Panc1 (cell line): ENCODE results near the gene FPR2. TPM values are rescaled to one million over a fixed set of nuclear protein-coding genes. Genes with fewer than 3 reads are reported as not detected.
"Not testable (repeated sequence)": the region's sequence is repeated elsewhere in the genome, so short reads cannot be mapped to it uniquely, and the experiment has no call there.

Source experiments
- ATAC-seq: fragments of 200-7000 bp; cut with Tn5 transposase; 2 replicates; pipeline ENCODE4 v1.9.1; 2020; ENCODE audit warnings: mild to moderate bottlenecking, moderate library complexity
- BruUV-seq: library from RNA; stranded (reverse); fragments of 400-500 nt; replicated peaks from 2 replicates; lab custom pipeline; 2021; lab: Mats Ljungman, UMichigan
- CTCF ChIA-PET: fragments of 300-600 bp; sonication (Branson Sonifier 250); formaldehyde crosslinking; loops from one replicate; lab custom pipeline; 2022; ENCODE audit warnings: antibody characterized with exemption; lab: Charles Lee
- POLR2A ChIA-PET: fragments of 300-600 bp; sonication (Branson Sonifier 250); formaldehyde crosslinking; loops from one replicate; lab custom pipeline; 2022; ENCODE audit warnings: antibody characterized with exemption; lab: Charles Lee
- DNase-seq: peaks from one replicate; pipeline ENCODE4 v3.0.0-alpha.2; 2010; ENCODE audit warnings: low read depth, low spot score
- H3K27ac ChIP-seq: 2 replicates; pipeline ENCODE4 v1.5.1; 2011; ENCODE audit warnings: mild to moderate bottlenecking, low read length, inconsistent platforms
- H3K27me3 ChIP-seq: fragments of 200-500 bp; sonication (Bioruptor generic); 2 replicates; pipeline ENCODE4 v1.6.0; 2014; ENCODE audit warnings: low read length, inconsistent platforms; ENCODE audit not compliant: control insufficient read depth, insufficient read depth
- H3K36me3 ChIP-seq: fragments of 200-500 bp; sonication (Bioruptor generic); 2 replicates; pipeline ENCODE4 v1.5.1; 2014; ENCODE audit warnings: inconsistent platforms, mild to moderate bottlenecking, low read length, moderate library complexity; ENCODE audit not compliant: control insufficient read depth, insufficient read depth
- H3K4me1 ChIP-seq: 2 replicates; pipeline ENCODE4 v1.5.1; 2011; ENCODE audit warnings: inconsistent platforms, mild to moderate bottlenecking, low read length, moderate library complexity; ENCODE audit not compliant: control insufficient read depth, insufficient read depth
- H3K4me3 ChIP-seq, 2 experiments: 2 replicates each; pipeline ENCODE4 v1.5.1; 2011 to 2012; ENCODE audit warnings: low read depth in 2 of 2, low read length in 2 of 2, mild to moderate bottlenecking in 2 of 2, inconsistent platforms in 1 of 2, moderate library complexity in 1 of 2
- H3K9me3 ChIP-seq: fragments of 200-500 bp; sonication (Bioruptor generic); 2 replicates; pipeline ENCODE4 v1.5.1; 2014; ENCODE audit warnings: low read depth, mild to moderate bottlenecking, inconsistent platforms, low read length, moderate library complexity; ENCODE audit not compliant: control insufficient read depth, insufficient read depth
- POLR2AphosphoS5 ChIP-seq: IDR thresholded peaks from 2 replicates; pipeline ENCODE4 v1.6.1; 2012; ENCODE audit warnings: mild to moderate bottlenecking, low read depth, low read length, moderate library complexity
- SIN3A ChIP-seq: IDR thresholded peaks from 2 replicates; pipeline ENCODE4 v1.6.1; 2012; ENCODE audit warnings: low read depth, mild to moderate bottlenecking, low read length, moderate library complexity, borderline replicate concordance; ENCODE audit not compliant: insufficient read depth
- TCF7L2 ChIP-seq: IDR thresholded peaks from 2 replicates; pipeline ENCODE4 v1.6.1; 2011; ENCODE audit warnings: mild to moderate bottlenecking, low read depth, low read length, inconsistent platforms
- in situ Hi-C: cut with HindIII; loops from 2 replicates; pipeline ENCODE4 v1.10.0; 2016; ENCODE audit warnings: low sequenced_read_pairs, low pct_unique_long_range_greater_than_20kb
- intact Hi-C: fragments of 100-400 bp; cut with micrococcal nuclease; formaldehyde crosslinking; loops from one replicate; pipeline ENCODE4 v1.10.0; 2022; ENCODE audit not compliant: unreplicated experiment
- total RNA-seq: library from RNA; stranded (reverse); gene quantifications from one replicate; pipeline ENCODE4 v1.2.1, GENCODE V29; 2021; ENCODE audit not compliant: unreplicated experiment
- TF ChIP-seq, protein P1 (sequence below): fragments of 450-650 bp; IDR thresholded peaks from 2 replicates; pipeline ENCODE4 v1.5.1; 2017; ENCODE audit warnings: mild to moderate bottlenecking
- TF ChIP-seq, protein P2 (sequence below), 2 experiments: IDR thresholded peaks; 2 replicates each; pipeline ENCODE4 v1.6.1; 2011 to 2012; ENCODE audit warnings: low read depth in 2 of 2, control low read depth in 1 of 2, low read length in 1 of 2, mild to moderate bottlenecking in 1 of 2, moderate library complexity in 1 of 2; ENCODE audit not compliant: insufficient read depth in 1 of 2

FPR2 gene
- total RNA-seq, 1 experiment from 2014 or later = not detected

DNA sequence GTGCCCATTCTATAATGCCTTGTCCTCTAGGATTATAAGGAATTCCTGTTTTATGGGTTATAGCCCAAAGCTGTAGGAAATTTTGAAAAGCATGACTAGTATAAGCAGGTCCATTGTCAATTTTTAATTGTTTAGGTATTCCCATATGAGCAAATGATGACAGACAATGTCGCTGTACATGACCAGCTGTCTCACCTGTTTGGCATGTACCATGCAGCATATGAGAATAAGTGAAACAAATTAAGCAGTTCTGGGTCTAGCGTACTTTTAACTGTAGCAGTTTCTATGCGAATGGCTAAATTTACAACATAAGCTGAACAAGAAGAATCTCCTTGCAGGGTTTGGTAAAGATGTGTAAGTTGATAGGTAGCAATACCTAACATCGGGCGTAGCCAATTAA is 45.6 kb downstream of the FPR2 start:
- not testable (repeated sequence) for BruUV-seq

DNA sequence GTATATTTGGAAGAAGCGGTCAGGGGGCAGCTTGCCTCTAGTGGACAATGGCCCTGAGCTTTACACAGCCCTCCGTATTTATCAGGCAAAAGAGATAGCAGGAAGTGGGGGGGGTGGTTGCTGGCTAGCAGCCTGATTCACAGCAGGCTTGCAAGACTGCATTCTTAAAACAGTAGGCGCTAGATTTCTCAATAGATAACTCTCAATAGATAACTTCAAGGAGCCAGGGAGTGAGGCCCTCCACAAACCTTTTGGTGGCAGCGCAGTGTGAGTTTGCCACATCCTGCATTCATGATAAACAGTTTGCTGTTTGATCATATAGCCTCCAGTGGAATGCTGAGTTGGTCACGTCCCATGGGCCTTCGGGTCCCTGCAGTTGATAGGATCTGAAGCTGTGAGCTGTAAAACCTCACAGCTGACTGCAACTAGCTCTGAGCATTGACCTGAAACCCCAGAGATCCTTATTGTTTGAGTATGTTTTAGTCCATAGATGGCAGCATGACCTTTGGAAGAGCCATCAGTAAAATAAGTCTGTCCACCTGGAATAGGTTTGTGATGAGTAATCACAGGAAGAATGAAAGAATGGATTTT is 46.2 kb downstream of the FPR2 start:
- CTCF ChIA-PET = no interaction called here
- BruUV-seq = no TSS peak
- in situ Hi-C loops = no loop called here
- Histone ChIP-seq H3K4me1 (no peaks in the 10 kb centered on the region), H3K27me3 (no peaks in the 10 kb centered on the region), H3K9me3 (no peaks in the 10 kb centered on the region), H3K4me3 (no peak overlapping the region), H3K27ac (no peak overlapping the region), H3K36me3 (no peaks in the 10 kb centered on the region)
- no peak for TF ChIP-seq POLR2AphosphoS5
- TF ChIP-seq, protein P1, sequence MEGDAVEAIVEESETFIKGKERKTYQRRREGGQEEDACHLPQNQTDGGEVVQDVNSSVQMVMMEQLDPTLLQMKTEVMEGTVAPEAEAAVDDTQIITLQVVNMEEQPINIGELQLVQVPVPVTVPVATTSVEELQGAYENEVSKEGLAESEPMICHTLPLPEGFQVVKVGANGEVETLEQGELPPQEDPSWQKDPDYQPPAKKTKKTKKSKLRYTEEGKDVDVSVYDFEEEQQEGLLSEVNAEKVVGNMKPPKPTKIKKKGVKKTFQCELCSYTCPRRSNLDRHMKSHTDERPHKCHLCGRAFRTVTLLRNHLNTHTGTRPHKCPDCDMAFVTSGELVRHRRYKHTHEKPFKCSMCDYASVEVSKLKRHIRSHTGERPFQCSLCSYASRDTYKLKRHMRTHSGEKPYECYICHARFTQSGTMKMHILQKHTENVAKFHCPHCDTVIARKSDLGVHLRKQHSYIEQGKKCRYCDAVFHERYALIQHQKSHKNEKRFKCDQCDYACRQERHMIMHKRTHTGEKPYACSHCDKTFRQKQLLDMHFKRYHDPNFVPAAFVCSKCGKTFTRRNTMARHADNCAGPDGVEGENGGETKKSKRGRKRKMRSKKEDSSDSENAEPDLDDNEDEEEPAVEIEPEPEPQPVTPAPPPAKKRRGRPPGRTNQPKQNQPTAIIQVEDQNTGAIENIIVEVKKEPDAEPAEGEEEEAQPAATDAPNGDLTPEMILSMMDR = no peak
- no peak for TF ChIP-seq SIN3A
- TF ChIP-seq, protein P2, sequence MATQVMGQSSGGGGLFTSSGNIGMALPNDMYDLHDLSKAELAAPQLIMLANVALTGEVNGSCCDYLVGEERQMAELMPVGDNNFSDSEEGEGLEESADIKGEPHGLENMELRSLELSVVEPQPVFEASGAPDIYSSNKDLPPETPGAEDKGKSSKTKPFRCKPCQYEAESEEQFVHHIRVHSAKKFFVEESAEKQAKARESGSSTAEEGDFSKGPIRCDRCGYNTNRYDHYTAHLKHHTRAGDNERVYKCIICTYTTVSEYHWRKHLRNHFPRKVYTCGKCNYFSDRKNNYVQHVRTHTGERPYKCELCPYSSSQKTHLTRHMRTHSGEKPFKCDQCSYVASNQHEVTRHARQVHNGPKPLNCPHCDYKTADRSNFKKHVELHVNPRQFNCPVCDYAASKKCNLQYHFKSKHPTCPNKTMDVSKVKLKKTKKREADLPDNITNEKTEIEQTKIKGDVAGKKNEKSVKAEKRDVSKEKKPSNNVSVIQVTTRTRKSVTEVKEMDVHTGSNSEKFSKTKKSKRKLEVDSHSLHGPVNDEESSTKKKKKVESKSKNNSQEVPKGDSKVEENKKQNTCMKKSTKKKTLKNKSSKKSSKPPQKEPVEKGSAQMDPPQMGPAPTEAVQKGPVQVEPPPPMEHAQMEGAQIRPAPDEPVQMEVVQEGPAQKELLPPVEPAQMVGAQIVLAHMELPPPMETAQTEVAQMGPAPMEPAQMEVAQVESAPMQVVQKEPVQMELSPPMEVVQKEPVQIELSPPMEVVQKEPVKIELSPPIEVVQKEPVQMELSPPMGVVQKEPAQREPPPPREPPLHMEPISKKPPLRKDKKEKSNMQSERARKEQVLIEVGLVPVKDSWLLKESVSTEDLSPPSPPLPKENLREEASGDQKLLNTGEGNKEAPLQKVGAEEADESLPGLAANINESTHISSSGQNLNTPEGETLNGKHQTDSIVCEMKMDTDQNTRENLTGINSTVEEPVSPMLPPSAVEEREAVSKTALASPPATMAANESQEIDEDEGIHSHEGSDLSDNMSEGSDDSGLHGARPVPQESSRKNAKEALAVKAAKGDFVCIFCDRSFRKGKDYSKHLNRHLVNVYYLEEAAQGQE (IDR thresholded peaks at IDR 0.05; ENCODE audit: insufficient read depth in 1 of 2, low read depth in 2 of 2, low read length in 1 of 2) = no peak
- TF ChIP-seq TCF7L2 = no peak
- POLR2A ChIA-PET = no interaction called here
- no peak for DNase-seq
- no peak for ATAC-seq
- intact Hi-C loops = no loop called here

More for the DNA sequence above, 45.6 kb downstream of the FPR2 start:
- H3K4me3 ChIP-seq, in situ Hi-C loops, CTCF ChIA-PET, H3K36me3 ChIP-seq, POLR2A ChIA-PET, H3K27ac ChIP-seq, H3K4me1 ChIP-seq, H3K27me3 ChIP-seq, intact Hi-C loops, DNase-seq, ATAC-seq, H3K9me3 ChIP-seq: not testable (repeated sequence)

DNA sequence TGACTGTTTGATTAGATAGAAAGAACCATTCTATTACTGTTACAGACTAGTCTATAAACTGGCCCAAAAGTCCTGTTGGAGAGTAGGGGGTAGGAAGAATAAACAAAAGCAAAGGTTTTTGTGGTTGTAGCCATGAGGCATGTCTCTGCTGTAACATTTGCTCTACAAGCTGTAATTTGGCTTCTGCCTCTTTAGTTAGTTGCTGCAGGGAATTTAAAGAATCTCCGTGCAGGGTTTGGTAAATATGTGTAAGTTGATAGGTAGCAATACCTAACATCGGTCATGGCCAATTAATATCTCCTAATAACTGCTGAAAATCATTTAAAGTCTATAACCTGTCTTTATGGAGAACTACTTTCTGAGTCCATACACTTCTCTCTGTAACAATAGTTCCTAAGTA is 46.9 kb downstream of the FPR2 start:
- Histone ChIP-seq H3K27ac (no peak overlapping the region), H3K27me3 (no peaks in the 10 kb centered on the region), H3K9me3 (no peaks in the 10 kb centered on the region), H3K36me3 (no peaks in the 10 kb centered on the region), H3K4me1 (no peaks in the 10 kb centered on the region), H3K4me3 (no peak overlapping the region)
- DNase-seq (no peak), ATAC-seq (no peak)
- no TSS peak for BruUV-seq
- CTCF ChIA-PET = no interaction called here
- no peak for TF ChIP-seq SIN3A
- TF ChIP-seq, protein P2 (IDR thresholded peaks at IDR 0.05; ENCODE audit: insufficient read depth in 1 of 2, low read depth in 2 of 2, low read length in 1 of 2) = no peak
- TF ChIP-seq, protein P1 = no peak
- POLR2A ChIA-PET = no interaction called here
- intact Hi-C loops = no loop called here
- in situ Hi-C loops = no loop called here
